Panc1 (cell line): ENCODE data around the gene FCN3. TPM values are rescaled to one million over a fixed set of nuclear protein-coding genes. Genes with fewer than 3 reads are reported as not detected.

Experiments used
- ATAC-seq: fragments of 200-7000 bp; cut with Tn5 transposase; 2 replicates; pipeline ENCODE4 v1.9.1; 2020; ENCODE audit warnings: mild to moderate bottlenecking, moderate library complexity
- BruUV-seq: library from RNA; stranded (reverse); fragments of 400-500 nt; replicated peaks from 2 replicates; lab custom pipeline; 2021; lab: Mats Ljungman, UMichigan
- CTCF ChIA-PET: fragments of 300-600 bp; sonication (Branson Sonifier 250); formaldehyde crosslinking; loops from one replicate; lab custom pipeline; 2022; ENCODE audit warnings: antibody characterized with exemption; lab: Charles Lee
- POLR2A ChIA-PET: fragments of 300-600 bp; sonication (Branson Sonifier 250); formaldehyde crosslinking; loops from one replicate; lab custom pipeline; 2022; ENCODE audit warnings: antibody characterized with exemption; lab: Charles Lee
- DNase-seq: peaks from one replicate; pipeline ENCODE4 v3.0.0-alpha.2; 2010; ENCODE audit warnings: low read depth, low spot score
- H3K27ac ChIP-seq: 2 replicates; pipeline ENCODE4 v1.5.1; 2011; ENCODE audit warnings: mild to moderate bottlenecking, low read length, inconsistent platforms
- H3K27me3 ChIP-seq: fragments of 200-500 bp; sonication (Bioruptor generic); 2 replicates; pipeline ENCODE4 v1.6.0; 2014; ENCODE audit warnings: low read length, inconsistent platforms; ENCODE audit not compliant: control insufficient read depth, insufficient read depth
- H3K36me3 ChIP-seq: fragments of 200-500 bp; sonication (Bioruptor generic); 2 replicates; pipeline ENCODE4 v1.5.1; 2014; ENCODE audit warnings: inconsistent platforms, mild to moderate bottlenecking, low read length, moderate library complexity; ENCODE audit not compliant: control insufficient read depth, insufficient read depth
- H3K4me1 ChIP-seq: 2 replicates; pipeline ENCODE4 v1.5.1; 2011; ENCODE audit warnings: inconsistent platforms, mild to moderate bottlenecking, low read length, moderate library complexity; ENCODE audit not compliant: control insufficient read depth, insufficient read depth
- H3K4me3 ChIP-seq, 2 experiments: 2 replicates each; pipeline ENCODE4 v1.5.1; 2011 to 2012; ENCODE audit warnings: low read depth in 2 of 2, low read length in 2 of 2, mild to moderate bottlenecking in 2 of 2, inconsistent platforms in 1 of 2, moderate library complexity in 1 of 2
- H3K9me3 ChIP-seq: fragments of 200-500 bp; sonication (Bioruptor generic); 2 replicates; pipeline ENCODE4 v1.5.1; 2014; ENCODE audit warnings: low read depth, mild to moderate bottlenecking, inconsistent platforms, low read length, moderate library complexity; ENCODE audit not compliant: control insufficient read depth, insufficient read depth
- CTCF ChIP-seq: fragments of 450-650 bp; IDR thresholded peaks from 2 replicates; pipeline ENCODE4 v1.5.1; 2017; ENCODE audit warnings: mild to moderate bottlenecking
- POLR2AphosphoS5 ChIP-seq: IDR thresholded peaks from 2 replicates; pipeline ENCODE4 v1.6.1; 2012; ENCODE audit warnings: mild to moderate bottlenecking, low read depth, low read length, moderate library complexity
- REST ChIP-seq, 2 experiments: IDR thresholded peaks; 2 replicates each; pipeline ENCODE4 v1.6.1; 2011 to 2012; ENCODE audit warnings: low read depth in 2 of 2, control low read depth in 1 of 2, low read length in 1 of 2, mild to moderate bottlenecking in 1 of 2, moderate library complexity in 1 of 2; ENCODE audit not compliant: insufficient read depth in 1 of 2
- SIN3A ChIP-seq: IDR thresholded peaks from 2 replicates; pipeline ENCODE4 v1.6.1; 2012; ENCODE audit warnings: low read depth, mild to moderate bottlenecking, low read length, moderate library complexity, borderline replicate concordance; ENCODE audit not compliant: insufficient read depth
- TCF7L2 ChIP-seq: IDR thresholded peaks from 2 replicates; pipeline ENCODE4 v1.6.1; 2011; ENCODE audit warnings: mild to moderate bottlenecking, low read depth, low read length, inconsistent platforms
- in situ Hi-C: cut with HindIII; loops from 2 replicates; pipeline ENCODE4 v1.10.0; 2016; ENCODE audit warnings: low sequenced_read_pairs, low pct_unique_long_range_greater_than_20kb
- intact Hi-C: fragments of 100-400 bp; cut with micrococcal nuclease; formaldehyde crosslinking; loops from one replicate; pipeline ENCODE4 v1.10.0; 2022; ENCODE audit not compliant: unreplicated experiment
- total RNA-seq: library from RNA; stranded (reverse); gene quantifications from one replicate; pipeline ENCODE4 v1.2.1, GENCODE V29; 2021; ENCODE audit not compliant: unreplicated experiment

Gene FCN3
- total RNA-seq, 1 experiment from 2014 or later = not detected

DNA sequence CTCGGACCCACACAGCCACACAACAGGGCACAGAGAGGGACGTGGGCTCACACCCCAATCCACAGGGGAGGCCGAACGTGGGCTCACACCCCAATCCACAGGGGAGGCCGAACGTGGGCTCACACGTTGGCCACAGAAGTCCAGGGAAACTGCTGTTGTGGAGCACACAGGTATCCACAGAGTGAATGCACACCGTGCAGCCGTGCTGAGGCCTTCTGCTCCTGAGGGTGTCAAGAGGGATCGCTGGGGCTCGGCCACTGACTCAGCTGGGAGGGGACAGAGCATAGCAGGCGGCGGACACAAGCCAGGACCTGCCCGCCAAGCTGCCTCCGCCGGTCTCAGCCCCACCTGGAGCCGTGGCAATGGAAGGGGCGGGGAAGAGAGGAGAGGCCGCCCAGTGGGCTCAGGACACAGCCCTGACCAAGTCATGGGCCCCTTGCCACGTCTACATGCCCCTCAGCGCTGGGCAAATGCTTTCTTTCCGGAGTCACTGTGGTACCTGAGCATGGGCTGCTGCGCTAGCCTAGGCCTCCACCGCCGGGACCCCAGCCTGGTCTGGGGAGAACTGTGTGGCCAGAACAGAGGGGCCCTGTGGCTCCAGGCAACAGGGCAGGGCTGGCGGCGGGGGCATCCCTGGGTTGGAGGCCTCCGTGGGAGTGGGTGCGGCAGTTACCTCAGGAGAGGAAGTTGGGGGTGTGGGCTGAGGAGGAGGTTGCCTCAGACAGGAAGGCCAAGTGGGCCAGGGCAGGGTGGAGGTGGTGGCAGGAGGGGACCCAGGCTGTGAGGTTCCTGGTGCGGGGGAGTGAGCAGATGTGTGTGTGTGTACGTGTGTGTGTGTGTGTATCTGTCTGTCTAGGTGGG lies 31.6 kb downstream of the FCN3 start:
- POLR2A ChIA-PET = interaction anchor here (0.6 kb wide), 3 partner anchors 24 to 366 kb away, joined by 3 to 14 read pairs (median 4); no protein-coding TSS in a partner anchor
- TF ChIP-seq REST (IDR thresholded peaks at IDR 0.05; ENCODE audit: insufficient read depth in 1 of 2, low read depth in 2 of 2, low read length in 1 of 2) (no peak), SIN3A (no peak), TCF7L2 (no peak)
- H3K36me3 ChIP-seq = no peaks in the 10 kb centered on the region
- in situ Hi-C loops = no loop called here
- peak; percentile 27; the same call in 1 of the 2 replicates for ATAC-seq
- H3K9me3 ChIP-seq = no peaks in the 10 kb centered on the region
- intact Hi-C loops = no loop called here
- BruUV-seq = no TSS peak
- H3K4me3 ChIP-seq = no peak overlapping the region
- no peak overlapping the region; the same call in 1 of the 2 replicates for H3K27ac ChIP-seq
- H3K27me3 ChIP-seq = no peaks in the 10 kb centered on the region
- DNase-seq = no peak
- CTCF ChIA-PET = interaction anchor here (0.6 kb wide), 1 partner anchor 117 kb away, joined by 9 read pairs; no protein-coding TSS in a partner anchor
- peaks cover 19% of the 10 kb centered on the region for H3K4me1 ChIP-seq

- in situ Hi-C loops = no loop called here
- H3K27ac ChIP-seq = no peak overlapping the region
Measured at GRCh38 chr1:27342391-27342777, 32.2 kb downstream of the FCN3 start.

More at GRCh38 chr1:27342391-27342777, 32.2 kb downstream of the FCN3 start:
- intact Hi-C loops = no loop called here
- Histone ChIP-seq H3K9me3 (no peaks in the 10 kb centered on the region), H3K4me3 (peak overlapping the region in 1 of 2 experiments; percentile 36; a peak in 2 of 4 replicates), H3K36me3 (no peaks in the 10 kb centered on the region), H3K4me1 (peaks cover 19% of the 10 kb centered on the region), H3K27me3 (no peaks in the 10 kb centered on the region)
- POLR2A ChIA-PET = interaction anchor here (0.6 kb wide), 1 partner anchor 104 kb away, joined by 4 read pairs; no protein-coding TSS in a partner anchor
- BruUV-seq = no TSS peak
- CTCF ChIA-PET = no interaction called here
- ATAC-seq (peak; percentile 28; the same call in 1 of the 2 replicates), DNase-seq (no peak)
- TF ChIP-seq CTCF = no peak
- TF ChIP-seq TCF7L2 = no peak
- TF ChIP-seq REST (IDR thresholded peaks at IDR 0.05; ENCODE audit: insufficient read depth in 1 of 2, low read depth in 2 of 2, low read length in 1 of 2) = no peak
- no peak for TF ChIP-seq POLR2AphosphoS5
- TF ChIP-seq SIN3A = no peak
